Stimulated activated CD4-positive, alpha-beta T cell treated with anti-CD3 and anti-CD28 coated beads, Interleukin-15, amount 100 ng/mL, for 24 hours (primary cell): ENCODE results near the gene PRIMPOL.
"Not testable (repeated sequence)": the region's sequence is repeated elsewhere in the genome, so short reads cannot be mapped to it uniquely, and the experiment has no call there.

Experiments used
- DNase-seq: peaks from one replicate; pipeline ENCODE4 v3.0.0-alpha.2; 2020

PRIMPOL gene

DNA sequence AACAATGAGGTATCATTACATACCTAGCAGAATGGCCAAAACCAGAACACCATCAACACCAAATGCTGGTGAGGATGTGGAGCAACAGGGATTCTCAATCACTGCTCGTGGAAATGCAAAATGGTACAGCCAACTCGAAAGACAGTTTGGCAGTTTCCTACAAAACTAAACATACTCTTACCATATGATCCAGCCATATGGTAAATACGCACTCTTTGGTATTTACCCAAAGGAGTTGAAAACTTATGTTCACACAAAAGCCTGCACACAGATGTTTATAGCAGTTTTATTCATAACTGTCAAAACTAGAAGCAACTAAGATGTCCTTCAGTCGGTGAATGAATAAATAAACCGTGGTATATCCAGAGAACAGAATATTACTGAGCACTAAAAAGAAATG, 8.1 kb upstream of the PRIMPOL start:
- no peak for DNase-seq

DNA sequence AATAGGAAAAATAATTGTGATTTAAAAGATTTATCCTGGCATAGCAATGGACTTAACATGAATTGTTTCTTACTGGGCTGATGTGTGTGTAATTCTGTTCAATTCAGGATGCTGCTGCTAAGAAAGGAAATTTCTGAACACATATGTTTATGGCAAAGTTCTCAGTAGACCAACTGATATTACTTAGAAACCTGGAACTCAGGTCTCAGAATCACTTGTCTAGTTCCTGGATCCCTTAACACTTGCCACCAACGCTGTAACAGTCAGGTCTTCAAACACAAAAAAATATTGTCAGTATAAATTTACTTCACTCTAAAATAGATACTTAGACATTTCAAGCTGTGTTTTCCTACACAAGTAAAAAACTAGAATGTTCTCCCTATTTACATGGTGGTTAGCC, 5.8 kb upstream of the PRIMPOL start:
- DNase-seq, result no peak

DNA sequence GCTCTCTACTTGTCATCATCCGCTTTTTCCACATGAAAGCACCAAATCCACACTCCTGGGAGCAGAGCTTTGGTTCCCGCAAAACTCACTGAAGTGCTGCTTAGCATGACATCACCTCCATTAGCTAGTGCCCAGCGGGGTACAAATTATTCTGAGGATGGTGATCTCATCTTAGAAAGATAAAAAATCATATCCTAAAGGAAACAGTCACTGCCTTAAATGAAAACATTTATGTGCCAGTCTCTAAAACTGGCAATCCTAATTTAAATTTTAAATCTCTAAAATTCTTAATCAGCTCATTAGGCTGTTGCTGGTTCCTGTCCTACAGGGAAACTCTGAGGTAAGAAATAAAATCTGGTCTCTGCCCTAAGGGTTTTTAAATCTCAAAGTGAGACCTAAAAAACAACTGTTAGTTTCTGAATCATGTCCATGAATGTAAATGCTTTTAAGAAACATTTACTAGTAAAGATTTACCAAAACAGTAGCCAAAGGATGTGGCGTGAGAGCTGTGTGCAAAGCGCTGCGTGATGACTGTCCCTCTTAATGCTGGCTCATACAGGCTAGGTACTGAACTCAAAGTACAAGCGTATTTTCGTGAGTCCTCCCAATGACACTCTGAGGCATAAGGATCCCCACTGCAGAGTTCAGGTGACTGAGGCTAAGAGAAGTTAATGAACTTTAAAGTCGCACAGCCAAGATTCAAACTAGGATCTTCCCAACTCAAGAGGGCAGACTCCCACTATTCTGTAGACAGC, 4.8 kb upstream of the PRIMPOL start:
- no peak for DNase-seq

DNA sequence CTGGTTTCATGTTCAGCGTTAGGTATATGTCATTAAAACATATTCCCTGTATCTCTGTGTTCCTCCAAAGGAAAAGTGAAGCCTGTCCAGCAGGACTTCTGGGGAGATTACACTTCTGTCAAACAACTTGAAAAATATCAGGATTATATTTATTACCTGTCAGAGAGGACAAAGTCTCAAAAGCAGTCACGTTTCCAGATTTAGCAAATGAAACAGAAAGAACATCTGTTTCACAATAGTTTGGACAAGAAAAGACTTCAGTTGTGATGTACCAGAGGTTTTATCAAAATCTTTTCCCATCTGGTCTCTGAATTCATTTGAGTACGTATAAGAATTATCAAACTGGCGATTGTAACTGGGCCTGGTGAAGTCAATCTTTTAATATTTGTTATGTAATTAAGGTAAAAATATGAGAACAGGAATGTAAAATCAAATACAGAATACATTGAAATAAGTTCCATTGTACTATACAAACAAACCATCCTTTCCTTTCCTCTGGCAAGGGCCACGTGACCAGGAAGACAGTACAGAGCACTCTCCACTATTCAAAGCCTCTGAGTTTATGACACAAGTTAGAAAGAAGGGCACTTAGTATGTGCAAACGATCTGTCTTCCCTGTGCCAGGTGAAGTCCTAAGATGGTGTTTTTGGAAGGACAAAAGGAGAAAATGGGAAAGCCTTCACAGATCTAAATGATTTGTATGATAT, 3.5 kb upstream of the PRIMPOL start:
- no peak for DNase-seq

DNA sequence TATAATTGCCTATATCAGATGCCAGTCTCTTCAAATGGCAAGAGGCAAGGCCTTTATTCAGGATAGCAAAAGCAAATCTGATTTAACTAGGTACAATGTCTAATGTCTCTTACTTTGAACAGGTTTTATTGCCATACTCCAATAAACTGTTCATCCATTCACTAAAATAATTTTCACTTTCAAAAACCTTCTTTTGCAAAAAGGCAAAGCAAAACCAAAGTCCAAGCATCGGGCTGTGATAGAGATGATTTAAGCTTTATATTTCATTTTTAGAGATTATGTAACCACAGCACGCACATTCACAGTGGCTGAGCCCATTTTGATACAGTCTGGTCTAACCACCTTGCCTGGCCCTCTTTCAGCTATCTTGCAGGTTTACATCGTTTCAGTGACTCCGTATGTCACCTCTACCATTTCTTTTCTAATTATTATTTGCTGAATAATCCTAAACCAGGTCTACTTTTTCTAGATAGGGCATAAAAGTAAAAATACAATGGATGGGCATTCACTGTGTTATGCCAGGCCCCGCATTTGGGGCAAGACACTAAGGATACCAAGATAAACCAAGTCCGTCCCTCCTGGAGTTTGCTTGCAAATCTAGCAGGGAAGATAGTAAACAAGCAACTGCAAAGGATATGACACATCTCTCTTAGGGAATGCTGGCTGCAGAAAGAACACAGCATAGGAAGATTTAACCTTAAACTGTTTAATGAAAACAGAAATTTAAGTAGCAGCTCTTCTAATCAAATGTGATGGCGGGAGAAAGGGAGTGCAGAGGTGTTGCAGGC, 2.1 kb upstream of the PRIMPOL start:
- DNase-seq, result no peak

DNA sequence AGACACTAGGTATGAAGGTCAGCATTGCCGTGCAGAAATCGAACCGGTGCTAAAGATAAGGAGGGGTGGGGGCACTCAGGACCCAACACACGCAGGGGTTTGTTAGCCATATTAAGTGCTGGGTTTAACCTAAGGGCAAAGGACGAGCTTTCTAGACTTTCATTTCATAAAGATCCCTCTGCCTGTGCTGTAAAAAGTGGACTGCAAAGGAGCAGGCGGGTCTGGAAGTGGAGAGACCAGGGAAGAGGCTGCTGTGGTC, 1.6 kb upstream of the PRIMPOL start:
- no peak for DNase-seq

DNA sequence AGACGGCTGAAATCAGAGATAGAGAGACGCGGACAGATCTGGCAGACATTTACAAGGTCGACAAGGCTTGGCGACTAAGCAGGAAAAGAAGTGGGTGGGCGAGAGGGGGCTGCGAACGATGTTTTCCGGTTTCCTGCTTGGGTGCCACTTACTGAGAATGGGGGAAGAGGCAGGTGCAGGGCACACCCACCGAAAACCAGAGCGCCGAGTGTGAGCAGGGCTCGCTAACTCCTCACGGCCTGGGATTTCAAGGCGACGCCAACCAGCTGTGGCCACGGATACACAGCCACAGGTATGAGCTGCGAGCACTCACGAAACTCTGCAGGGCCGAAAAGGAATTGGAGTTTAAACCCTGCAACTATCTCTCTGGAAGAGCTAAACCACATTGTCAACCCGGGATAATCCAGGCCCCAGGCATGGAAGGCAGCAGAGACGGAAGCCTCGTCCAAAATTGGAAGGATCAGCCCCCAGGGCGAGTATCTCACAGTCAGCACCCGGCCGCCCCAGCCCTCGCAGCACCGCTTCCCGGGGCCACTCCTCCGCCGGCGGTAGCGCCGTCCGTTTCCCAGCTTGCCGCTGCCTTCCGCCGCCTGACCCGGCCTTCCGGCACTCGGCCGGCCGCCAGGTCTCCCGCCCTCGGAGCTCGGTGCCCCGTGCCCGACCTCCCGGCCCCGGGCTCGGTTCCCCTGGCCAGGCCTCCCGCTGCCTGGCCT, 1.1 kb upstream of the PRIMPOL start:
- peak; percentile 59 for DNase-seq

DNA sequence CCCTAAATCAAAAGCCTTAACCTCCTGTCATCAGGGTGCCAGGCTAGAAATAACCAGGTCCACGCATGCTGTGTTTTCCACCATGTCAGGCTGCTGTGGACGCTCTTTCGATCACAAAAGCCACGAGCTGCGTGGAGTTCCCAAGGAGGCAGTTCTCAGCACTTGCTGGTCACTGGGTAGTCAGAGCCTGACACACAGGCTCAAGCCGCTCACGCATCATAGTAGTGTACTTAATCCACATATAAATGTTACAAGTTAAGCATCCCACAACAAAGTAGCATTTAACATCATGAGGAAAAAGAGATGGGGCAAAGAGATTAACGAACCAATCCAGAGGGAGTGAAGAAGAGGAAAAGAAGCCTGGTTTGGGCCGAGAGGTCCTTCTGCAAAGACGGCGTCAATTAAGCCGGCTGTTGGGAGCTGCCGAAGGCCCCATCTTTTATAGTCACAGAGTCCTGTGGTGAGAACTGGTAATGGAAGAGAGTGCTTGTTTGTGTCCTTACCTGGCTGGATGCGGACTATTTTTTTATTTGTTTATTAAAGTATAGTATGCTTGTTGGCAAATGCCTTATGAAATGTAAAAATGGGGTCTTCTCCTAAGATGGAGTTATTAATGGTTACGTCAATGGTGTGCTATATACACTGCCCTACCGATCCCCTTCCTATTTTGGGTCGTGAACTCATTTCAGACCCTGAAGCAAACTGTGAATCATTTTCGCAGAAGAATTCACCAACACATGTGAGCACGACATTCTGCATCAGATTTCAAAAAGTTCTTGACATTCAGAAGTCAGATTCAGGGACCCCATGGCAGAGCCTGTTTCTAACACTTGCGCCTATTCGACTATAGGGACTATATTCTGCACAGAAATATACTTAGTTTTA, 675 bp downstream of the PRIMPOL start:
- DNase-seq, result peak; percentile 36

DNA sequence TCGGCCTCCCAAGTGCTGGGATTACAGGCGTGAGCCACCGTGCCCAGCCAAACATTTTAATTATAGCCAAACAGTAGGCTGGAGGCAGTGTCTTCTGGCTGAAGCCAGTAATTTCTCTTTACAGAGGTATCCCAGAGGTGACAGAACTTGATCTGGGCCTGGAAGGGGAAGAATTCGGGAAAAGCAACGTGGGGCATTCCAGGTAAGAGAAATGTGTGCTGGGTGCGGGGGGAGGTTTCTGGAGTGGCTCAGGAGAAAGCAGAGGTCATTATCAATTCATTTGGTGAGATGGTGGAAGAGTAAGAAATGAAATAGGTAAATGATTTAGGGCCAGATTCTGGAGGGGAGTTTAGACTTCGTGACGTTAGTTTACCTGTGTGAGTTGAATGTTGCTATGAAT, 2.4 kb downstream of the PRIMPOL start:
- no peak for DNase-seq

DNA sequence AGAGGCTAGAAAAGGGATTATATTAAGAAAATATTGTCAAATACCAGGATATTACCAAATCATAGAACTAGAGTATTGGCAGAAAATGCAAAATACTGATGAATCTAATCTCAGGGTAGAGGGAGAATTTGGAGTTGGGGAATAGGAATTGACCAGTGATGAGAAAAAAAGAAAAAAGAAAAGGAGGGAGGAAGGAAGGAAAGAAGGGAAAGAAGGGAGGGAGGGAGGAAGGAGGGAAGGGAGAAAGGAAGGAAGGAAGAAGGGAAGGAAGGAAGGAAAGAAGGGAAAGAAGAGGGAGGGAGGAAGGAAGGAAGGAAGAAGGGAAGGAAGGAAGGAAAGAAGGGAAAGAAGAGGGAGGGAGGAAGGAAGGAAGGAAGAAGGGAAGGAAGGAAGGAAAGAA, 3.1 kb downstream of the PRIMPOL start:
- not testable (repeated sequence) for DNase-seq

DNA sequence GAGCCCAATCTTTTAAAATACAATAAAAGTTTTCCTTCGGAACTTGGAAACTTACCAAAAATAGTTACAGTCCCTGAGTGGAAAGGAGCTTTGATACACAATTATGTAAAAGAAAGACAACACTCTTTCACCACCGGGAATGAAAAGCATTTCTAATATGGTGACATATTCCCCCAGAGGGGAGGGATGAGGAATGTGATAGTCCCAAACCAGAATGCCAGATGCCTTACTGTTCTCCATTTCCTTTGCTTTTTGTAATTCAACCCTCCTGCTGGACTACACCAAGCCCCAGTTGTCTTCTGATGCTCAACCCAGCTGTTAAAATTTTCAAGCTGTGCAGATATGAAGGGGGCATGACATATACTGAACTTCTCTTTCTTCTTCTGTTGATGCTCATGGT, 4.1 kb downstream of the PRIMPOL start:
- no peak for DNase-seq

DNA sequence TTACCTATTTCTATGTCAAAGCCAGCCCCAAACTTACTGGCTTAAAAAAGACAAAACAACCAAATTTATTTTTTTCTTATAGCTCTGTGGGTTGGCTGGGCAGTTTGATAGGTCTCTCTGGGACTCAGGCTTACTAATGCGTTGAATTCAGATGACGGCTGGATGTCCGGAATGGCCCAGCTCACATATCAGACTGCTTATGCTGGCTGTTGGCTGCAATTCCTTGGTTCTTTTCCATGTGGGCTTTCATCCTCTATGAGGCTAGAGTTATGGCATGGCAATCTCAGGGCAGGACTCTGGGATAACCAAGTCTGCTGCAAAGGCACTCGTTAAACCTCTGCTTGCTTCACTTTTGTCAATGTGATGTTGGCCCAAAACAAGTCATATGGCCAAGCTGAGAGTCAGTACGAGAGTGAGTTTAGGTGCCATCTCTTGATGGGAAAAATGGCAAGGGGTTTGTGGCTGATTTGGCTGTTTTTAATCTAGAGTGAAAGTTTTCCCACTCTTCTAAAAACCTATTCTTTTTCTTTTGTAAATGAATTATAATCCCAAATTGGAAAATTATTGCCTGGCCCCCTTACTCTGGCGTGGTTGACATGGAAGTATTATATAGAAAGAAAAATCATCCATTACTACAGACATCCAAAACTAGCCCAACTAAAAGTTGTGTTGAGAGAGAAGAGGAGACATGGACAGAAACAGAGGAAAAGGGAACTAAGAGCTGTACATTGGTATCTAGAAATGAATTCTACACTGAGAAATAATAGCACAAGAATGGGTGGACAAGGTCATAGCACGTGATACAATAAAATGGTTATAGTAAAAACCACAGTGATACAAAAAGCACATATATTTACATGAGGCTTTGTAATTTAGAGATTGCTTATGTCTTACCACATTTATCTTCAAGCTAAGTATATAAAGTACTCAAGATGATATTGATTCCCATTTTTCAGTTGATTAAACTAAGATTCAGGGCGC, 6.6 kb downstream of the PRIMPOL start:
- DNase-seq, result no peak

DNA sequence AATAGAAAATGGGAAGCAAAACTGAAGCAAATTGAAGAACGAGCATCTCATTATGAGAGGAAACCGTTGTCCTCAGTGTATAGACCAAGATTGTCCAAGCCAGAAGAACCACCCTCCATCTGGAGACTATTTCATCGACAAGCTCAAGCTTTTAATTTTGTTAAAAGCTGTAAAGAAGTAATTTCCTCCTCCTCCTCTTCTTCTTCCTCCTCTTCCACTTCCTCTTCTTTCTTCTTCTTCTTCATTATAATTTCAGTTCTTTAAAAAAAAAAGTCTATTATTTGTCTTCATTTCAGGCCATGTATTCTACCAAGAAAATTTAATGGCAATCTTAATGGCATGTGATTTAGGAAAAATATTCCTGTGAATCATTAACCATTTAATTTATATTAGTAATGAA, 7.6 kb downstream of the PRIMPOL start:
- DNase-seq, result no peak

DNA sequence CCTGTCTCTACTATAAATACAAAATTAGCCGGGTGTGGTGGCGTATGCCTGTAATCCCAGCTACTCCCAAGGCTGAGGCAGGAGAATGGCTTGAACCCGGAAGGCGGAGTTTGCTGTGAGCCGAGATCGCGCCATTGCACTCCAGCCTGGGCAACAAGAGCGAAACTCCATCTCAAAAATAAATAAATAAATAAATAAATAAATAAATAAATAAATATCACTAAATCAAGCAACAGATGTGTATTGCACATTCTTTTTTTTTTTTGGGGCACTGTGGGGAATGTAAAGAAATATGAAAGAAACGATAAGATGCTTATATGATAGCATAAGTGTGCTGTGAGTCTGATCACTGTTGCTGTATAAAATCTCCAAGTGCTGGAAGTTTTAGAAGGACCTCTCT, 8.3 kb downstream of the PRIMPOL start:
- not testable (repeated sequence) for DNase-seq

DNA sequence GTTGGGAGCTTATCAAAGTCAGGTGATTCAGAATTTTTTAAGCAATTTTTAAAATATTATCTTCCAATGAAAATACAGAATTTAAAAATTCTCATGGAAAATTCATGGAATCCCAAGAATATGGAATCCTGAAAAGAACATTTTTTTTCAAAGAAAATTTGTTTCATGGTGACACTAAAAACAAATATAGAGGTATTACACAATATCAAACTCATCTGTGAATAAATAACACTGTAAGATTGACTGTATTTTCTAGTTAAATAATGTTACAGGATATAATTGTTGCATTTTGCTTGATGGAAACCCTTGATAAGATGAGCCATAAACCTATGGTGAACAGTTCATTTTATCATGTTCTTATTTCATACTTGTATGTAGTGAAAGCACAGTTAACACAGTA, 11.4 kb downstream of the PRIMPOL start:
- DNase-seq, result no peak

DNA sequence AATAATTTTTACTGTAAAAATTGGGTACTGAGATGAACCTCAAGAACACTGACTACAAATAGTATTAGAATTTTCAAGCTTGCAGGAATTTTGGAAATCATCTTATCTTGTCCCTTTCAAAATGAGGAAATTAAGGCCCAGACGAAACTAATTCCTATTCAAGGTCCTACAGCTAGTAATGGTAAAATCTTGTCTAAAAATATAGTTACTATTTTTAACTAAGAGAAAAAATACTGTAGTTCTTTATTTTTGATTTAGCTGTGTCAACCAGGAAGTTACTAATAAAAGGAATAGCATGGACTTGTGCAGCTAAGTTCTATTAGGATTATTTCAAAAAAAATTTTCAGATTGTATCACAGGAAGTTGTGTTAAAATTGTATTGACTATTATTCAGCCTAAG, 12.7 kb downstream of the PRIMPOL start:
- no peak for DNase-seq

DNA sequence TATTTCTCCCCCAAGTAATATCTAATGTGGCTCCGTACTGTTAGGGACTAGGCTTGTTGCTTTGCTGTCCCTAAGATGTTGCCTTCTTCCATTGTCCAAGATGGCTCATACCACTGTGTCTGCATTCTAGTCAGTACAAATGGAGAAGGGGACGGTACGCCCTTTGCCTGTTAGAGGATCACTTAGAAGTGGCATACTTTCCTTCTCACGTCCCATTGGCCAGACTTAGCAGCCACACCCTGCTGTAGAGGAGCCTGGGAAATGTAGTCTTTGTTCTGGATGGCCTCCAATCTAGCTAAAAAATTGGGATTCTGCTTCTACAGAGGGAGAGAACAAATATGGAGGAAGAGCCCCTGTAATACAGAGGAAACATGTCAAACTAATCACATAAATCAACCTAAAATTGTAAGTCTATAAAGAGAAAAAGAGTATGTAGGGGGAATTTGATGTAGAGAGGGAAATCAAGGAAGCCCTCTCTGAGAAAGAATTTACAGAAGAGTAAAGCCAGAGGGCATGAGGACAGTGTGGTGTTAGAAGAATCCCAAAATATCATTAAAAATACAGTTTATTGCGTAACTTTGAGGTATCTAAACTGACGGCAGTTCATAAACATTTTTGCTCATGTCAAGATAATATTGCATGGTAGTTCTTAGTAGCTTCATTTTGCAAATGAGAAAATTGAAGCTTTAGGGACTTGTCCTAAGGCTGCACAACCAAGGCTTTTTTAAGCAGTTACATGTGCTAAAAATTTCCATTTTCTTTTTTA, 15.1 kb downstream of the PRIMPOL start:
- no peak for DNase-seq

DNA sequence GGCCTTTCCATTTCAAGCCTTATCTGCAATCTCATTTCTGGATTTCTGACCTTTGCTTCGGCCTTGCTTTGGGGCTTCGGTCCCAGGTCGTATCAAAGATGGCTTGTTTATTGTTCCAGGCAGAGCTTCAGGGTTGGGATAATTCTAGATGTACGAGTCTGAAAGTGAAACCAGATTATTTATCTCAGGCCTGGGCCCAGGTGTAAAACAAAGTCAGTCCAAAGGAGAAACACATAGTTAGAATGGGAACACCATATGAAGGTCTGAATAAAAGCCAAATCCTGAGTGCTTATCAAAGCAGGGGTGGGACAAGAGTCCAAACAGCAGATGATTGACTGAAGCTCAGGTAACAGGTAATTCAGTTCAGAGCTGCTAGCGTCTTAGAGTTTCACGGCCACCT, 17.1 kb downstream of the PRIMPOL start:
- DNase-seq, result no peak

DNA sequence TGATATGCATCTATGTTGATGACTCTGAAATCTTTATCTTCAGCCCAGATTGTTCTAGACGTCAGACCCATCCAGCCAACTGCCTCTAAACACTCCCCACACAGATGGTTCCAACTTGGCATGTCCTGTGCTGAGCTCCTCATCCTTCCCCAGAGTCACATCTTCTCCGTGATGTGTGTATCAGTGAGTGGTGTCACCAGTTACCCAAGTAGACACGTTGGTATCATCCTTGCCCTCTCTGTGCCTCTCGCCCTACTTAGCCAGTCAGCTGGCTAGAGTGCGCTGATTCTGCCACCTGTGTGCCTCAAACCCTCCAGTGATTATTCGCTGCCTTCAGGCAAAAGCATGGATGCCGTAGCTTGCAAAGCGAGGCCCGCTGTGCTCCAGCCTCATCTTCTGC, 18.6 kb downstream of the PRIMPOL start:
- no peak for DNase-seq

DNA sequence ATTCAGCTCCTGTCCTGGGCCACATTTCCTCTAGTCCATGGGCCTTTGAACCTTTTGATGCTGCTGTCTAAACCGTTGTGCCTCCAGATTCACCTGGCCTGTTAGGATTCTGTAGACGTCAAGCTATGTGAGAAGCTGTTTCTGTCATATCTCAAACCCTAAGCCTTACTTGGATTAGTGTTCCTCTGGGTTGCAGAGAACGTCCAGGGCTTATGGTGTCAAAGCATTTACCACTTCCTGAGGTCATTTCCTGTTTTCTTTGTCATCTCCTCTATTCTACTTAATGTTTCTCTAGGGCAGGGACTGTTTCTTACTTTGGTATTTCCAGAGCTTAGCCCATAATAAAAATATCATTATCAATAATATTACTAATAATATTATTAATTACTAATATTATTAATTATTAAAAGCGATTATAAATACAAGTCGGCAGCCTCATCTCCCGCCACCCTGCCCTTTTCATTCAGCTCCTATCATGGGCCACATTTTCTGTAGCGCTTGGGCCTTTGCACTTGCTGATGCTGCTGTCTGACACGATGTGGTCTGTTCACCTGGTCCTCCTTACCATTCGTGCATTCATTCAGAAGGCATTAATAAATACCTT, 19.1 kb downstream of the PRIMPOL start:
- DNase-seq, result no peak
